IPS-15b (cell line): ENCODE results near the gene ZNF483.
A peak's percentile ranks its signal among the peaks of the same experiment; 100 is the strongest.
"Not testable (repeated sequence)": the region's sequence is repeated elsewhere in the genome, so short reads cannot be mapped to it uniquely, and the experiment has no call there.

Source experiments
- H3K27me3 ChIP-seq: one replicate; pipeline ENCODE4 v1.6.1; 2013; ENCODE audit warnings: low read length; ENCODE audit not compliant: control insufficient read depth, insufficient read depth
- H3K36me3 ChIP-seq: one replicate; pipeline ENCODE4 v1.6.1; 2013; ENCODE audit warnings: low read length; ENCODE audit not compliant: control insufficient read depth, insufficient read depth
- H3K4me1 ChIP-seq: one replicate; pipeline ENCODE4 v1.6.1; 2013; ENCODE audit warnings: mild to moderate bottlenecking, low read length; ENCODE audit not compliant: control insufficient read depth, insufficient read depth
- H3K4me3 ChIP-seq: one replicate; pipeline ENCODE4 v1.5.1; 2013; ENCODE audit warnings: low read depth, low read length
- H3K9ac ChIP-seq: one replicate; pipeline ENCODE4 v1.6.1; 2013; ENCODE audit warnings: low read depth, mild to moderate bottlenecking, low read length
- H3K9me3 ChIP-seq: one replicate; pipeline ENCODE4 v1.6.1; 2013; ENCODE audit warnings: mild to moderate bottlenecking, low read length; ENCODE audit not compliant: control insufficient read depth, insufficient read depth

ZNF483 gene

GRCh38 chr9:111525056-111525977 lies at the start of gene ZNF483:
Gene ZNF483, plus strand, starts transcription at chr9:111525179. Its CDS starts 2,217 bp downstream, at chr9:111527396.
- Histone ChIP-seq H3K4me1 (peaks cover 32% of the 10 kb centered on the region), H3K36me3 (peaks cover 3% of the 10 kb centered on the region), H3K9ac (peak within 1 kb of the TSS; percentile 81), H3K27me3 (no peaks in the 10 kb centered on the region), H3K9me3 (no peaks in the 10 kb centered on the region), H3K4me3 (peak within 1 kb of the TSS; percentile 81)

- H3K9ac ChIP-seq, result no peak overlapping the region
- no peaks in the 10 kb centered on the region for H3K9me3 ChIP-seq
- no peak overlapping the region for H3K4me3 ChIP-seq
- H3K4me1 ChIP-seq, result peaks cover 15% of the 10 kb centered on the region
- no peaks in the 10 kb centered on the region for H3K27me3 ChIP-seq
- no peaks in the 10 kb centered on the region for H3K36me3 ChIP-seq
Measured at GRCh38 chr9:111475195-111475594, 49.8 kb upstream of the ZNF483 start.

- Histone ChIP-seq H3K9me3 (no peaks in the 10 kb centered on the region), H3K4me1 (peaks cover 10% of the 10 kb centered on the region), H3K9ac (no peak overlapping the region), H3K27me3 (no peaks in the 10 kb centered on the region), H3K4me3 (no peak overlapping the region), H3K36me3 (no peaks in the 10 kb centered on the region)
Measured at GRCh38 chr9:111477677-111478076, 47.3 kb upstream of the ZNF483 start.

- H3K9me3 ChIP-seq, result no peaks in the 10 kb centered on the region
- H3K27me3 ChIP-seq, result no peaks in the 10 kb centered on the region
- peak overlapping the region; percentile 80 for H3K4me3 ChIP-seq
- no peaks in the 10 kb centered on the region for H3K36me3 ChIP-seq
- H3K9ac ChIP-seq, result no peak overlapping the region
- H3K4me1 ChIP-seq, result peaks cover 3% of the 10 kb centered on the region
Measured at GRCh38 chr9:111481885-111482636, 42.9 kb upstream of the ZNF483 start.

GRCh38 chr9:111482694-111483438 lies 42.1 kb upstream of the ZNF483 start:
- Histone ChIP-seq H3K36me3 (no peaks in the 10 kb centered on the region), H3K27me3 (no peaks in the 10 kb centered on the region), H3K9ac (no peak overlapping the region), H3K4me3 (peak overlapping the region; percentile 80), H3K4me1 (peaks cover 3% of the 10 kb centered on the region), H3K9me3 (no peaks in the 10 kb centered on the region)

GRCh38 chr9:111483439-111483857 lies 41.5 kb upstream of the ZNF483 start:
- no peak overlapping the region for H3K9ac ChIP-seq
- no peaks in the 10 kb centered on the region for H3K36me3 ChIP-seq
- H3K4me3 ChIP-seq, result no peak overlapping the region
- peaks cover 3% of the 10 kb centered on the region for H3K4me1 ChIP-seq
- no peaks in the 10 kb centered on the region for H3K27me3 ChIP-seq
- no peaks in the 10 kb centered on the region for H3K9me3 ChIP-seq

- Histone ChIP-seq H3K9me3 (no peaks in the 10 kb centered on the region), H3K9ac (peak within 1 kb of the TSS; percentile 82), H3K4me1 (peaks cover 3% of the 10 kb centered on the region), H3K27me3 (no peaks in the 10 kb centered on the region), H3K4me3 (peak within 1 kb of the TSS; percentile 80), H3K36me3 (no peaks in the 10 kb centered on the region)
Measured at GRCh38 chr9:111483858-111484571, 41.0 kb upstream of the ZNF483 start, which contains the start of gene ECPAS. Gene ECPAS, minus strand, starts transcription at chr9:111484383. Its CDS starts 11,465 bp downstream, at chr9:111472918.

- H3K9me3 ChIP-seq, result no peaks in the 10 kb centered on the region
- H3K9ac ChIP-seq, result peak overlapping the region; percentile 82
- peak overlapping the region; percentile 71 for H3K4me3 ChIP-seq
- no peaks in the 10 kb centered on the region for H3K36me3 ChIP-seq
- H3K27me3 ChIP-seq, result no peaks in the 10 kb centered on the region
- H3K4me1 ChIP-seq, result peaks cover 3% of the 10 kb centered on the region
Measured at GRCh38 chr9:111484572-111484894, 40.4 kb upstream of the ZNF483 start.

- not testable (repeated sequence) for H3K4me1 ChIP-seq, H3K27me3 ChIP-seq, H3K4me3 ChIP-seq, H3K9me3 ChIP-seq, H3K36me3 ChIP-seq, H3K9ac ChIP-seq
Measured at GRCh38 chr9:111497196-111497595, 27.8 kb upstream of the ZNF483 start.

- no peaks in the 10 kb centered on the region for H3K36me3 ChIP-seq
- H3K9ac ChIP-seq, result no peak overlapping the region
- H3K4me1 ChIP-seq, result no peaks in the 10 kb centered on the region
- H3K9me3 ChIP-seq, result no peaks in the 10 kb centered on the region
- no peak overlapping the region for H3K4me3 ChIP-seq
- H3K27me3 ChIP-seq, result no peaks in the 10 kb centered on the region
Measured at GRCh38 chr9:111501005-111501562, 23.9 kb upstream of the ZNF483 start.

- Histone ChIP-seq H3K4me1 (no peaks in the 10 kb centered on the region), H3K4me3 (no peak overlapping the region), H3K27me3 (no peaks in the 10 kb centered on the region), H3K36me3 (no peaks in the 10 kb centered on the region), H3K9ac (no peak overlapping the region), H3K9me3 (no peaks in the 10 kb centered on the region)
Measured at GRCh38 chr9:111501648-111502047, 23.3 kb upstream of the ZNF483 start.
